Measurements from ENCODE around the gene CALHM6.

Gene CALHM6

DNA sequence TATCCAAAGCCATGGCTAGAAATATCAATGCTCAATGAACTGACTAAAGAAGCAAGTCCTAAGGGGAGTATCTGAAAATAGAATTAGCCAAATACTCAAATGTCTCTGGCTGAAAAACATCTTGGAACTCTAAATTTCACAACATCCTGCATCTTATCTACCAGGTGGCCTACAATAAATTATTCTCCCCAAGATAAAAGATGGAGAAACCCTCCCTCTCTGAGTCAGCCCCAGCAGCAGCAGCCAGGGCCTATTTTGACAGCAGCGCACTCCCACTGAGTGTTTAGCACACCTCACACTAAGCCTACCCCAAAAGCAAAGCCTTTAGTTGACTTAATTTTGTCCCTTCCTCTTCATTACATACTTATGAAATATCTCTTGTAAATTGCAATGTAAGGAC is 5.9 kb downstream of the CALHM6 start:
- Histone ChIP-seq H3K4me3 (no peak overlapping the region), H3K36me3 (no peaks in the 10 kb centered on the region), H3K9me3 (no peaks in the 10 kb centered on the region), H3K4me1 (peaks cover 0 to 4% (median 3%) of the 10 kb centered on the region in 4 donors), H3K27ac (no peak overlapping the region), H3K27me3 (peaks cover 0 to 12% of the 10 kb centered on the region in 2 donors)
- TF ChIP-seq, protein P1, sequence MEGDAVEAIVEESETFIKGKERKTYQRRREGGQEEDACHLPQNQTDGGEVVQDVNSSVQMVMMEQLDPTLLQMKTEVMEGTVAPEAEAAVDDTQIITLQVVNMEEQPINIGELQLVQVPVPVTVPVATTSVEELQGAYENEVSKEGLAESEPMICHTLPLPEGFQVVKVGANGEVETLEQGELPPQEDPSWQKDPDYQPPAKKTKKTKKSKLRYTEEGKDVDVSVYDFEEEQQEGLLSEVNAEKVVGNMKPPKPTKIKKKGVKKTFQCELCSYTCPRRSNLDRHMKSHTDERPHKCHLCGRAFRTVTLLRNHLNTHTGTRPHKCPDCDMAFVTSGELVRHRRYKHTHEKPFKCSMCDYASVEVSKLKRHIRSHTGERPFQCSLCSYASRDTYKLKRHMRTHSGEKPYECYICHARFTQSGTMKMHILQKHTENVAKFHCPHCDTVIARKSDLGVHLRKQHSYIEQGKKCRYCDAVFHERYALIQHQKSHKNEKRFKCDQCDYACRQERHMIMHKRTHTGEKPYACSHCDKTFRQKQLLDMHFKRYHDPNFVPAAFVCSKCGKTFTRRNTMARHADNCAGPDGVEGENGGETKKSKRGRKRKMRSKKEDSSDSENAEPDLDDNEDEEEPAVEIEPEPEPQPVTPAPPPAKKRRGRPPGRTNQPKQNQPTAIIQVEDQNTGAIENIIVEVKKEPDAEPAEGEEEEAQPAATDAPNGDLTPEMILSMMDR (IDR thresholded peaks at IDR 0.05), result no peak
- intact Hi-C loops (cut with DNase I; ENCODE audit: low total_unique reads), result no loop called here
- DNase-seq, result no peak

DNA sequence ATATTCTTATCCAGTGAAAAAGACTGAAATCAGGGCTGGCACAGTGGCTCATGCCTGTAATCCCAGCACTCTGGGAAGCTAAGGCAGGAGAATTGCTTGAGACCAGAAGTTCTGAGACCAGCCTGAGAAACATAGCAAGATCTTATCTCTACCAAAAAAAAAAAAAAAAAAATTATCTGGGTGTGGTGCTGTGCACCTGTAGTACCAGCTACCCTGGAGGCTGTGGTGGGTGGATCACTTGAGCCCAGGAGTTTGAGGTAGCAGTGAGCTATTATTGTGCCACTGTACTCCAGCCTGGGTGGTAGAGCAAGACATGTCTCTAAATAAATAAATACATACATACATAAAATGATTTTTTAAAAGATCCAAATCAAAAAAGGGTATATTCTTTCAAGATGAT is 6.3 kb downstream of the CALHM6 start:
- no peak overlapping the region for H3K4me3 ChIP-seq
- no peaks in the 10 kb centered on the region for H3K9me3 ChIP-seq
- TF ChIP-seq, protein P1 (IDR thresholded peaks at IDR 0.05), result no peak
- peaks cover 0 to 12% of the 10 kb centered on the region in 2 donors for H3K27me3 ChIP-seq
- H3K36me3 ChIP-seq, result no peaks in the 10 kb centered on the region
- no peak overlapping the region for H3K27ac ChIP-seq
- no peaks in the 10 kb centered on the region for H3K4me1 ChIP-seq
- no peak for DNase-seq
- intact Hi-C loops (cut with DNase I; ENCODE audit: low total_unique reads), result no loop called here

DNA sequence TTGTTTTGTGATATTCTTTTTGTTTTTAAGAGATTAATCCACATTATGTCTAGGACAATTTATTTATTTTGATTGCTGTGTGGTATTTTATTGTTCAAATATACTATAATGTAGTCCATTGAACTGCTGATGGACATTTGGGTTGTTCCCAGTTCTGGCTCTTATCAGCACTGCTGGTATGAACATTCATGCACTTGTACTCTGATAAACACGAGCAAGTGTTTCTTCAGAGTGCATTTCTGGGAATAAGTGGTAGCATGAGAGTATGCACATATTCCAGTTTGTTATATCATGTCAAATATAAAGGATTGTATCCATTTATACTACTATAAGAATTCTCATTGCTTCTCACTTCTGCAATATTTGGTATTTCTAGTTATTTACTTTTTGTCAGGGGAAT is 7.1 kb downstream of the CALHM6 start:
- TF ChIP-seq, protein P1 (IDR thresholded peaks at IDR 0.05), result no peak
- Histone ChIP-seq H3K4me1 (no peaks in the 10 kb centered on the region), H3K36me3 (no peaks in the 10 kb centered on the region), H3K27ac (no peak overlapping the region), H3K9me3 (no peaks in the 10 kb centered on the region), H3K4me3 (no peak overlapping the region), H3K27me3 (peaks cover 0 to 11% of the 10 kb centered on the region in 2 donors)
- DNase-seq, result no peak
- intact Hi-C loops (cut with DNase I; ENCODE audit: low total_unique reads), result no loop called here

DNA sequence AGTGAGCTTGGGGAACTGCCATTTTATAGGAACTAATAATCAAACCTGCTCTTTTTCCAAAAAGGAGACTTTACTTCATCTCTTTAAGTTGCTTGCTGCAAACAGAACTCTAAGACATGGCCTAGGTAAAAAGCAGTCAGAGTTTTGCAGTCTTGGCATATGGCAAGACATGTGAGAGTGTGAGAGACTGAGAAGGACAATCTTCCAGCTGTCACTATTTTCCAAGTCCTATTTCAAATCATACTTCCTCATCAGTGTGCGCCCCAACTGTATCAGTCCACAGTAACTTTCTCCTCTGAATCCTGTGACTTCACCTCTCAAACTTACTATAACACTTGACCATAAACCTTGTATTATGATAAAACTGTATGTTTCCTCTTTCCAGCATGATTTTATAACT is 10.4 kb downstream of the CALHM6 start:
- no peaks in the 10 kb centered on the region for H3K36me3 ChIP-seq
- TF ChIP-seq, protein P1 (IDR thresholded peaks at IDR 0.05), result no peak
- no peaks in the 10 kb centered on the region for H3K27me3 ChIP-seq
- no peaks in the 10 kb centered on the region for H3K4me1 ChIP-seq
- H3K4me3 ChIP-seq, result no peak overlapping the region
- no peak for DNase-seq
- no peaks in the 10 kb centered on the region for H3K9me3 ChIP-seq
- intact Hi-C loops (cut with DNase I; ENCODE audit: low total_unique reads), result no loop called here
- H3K27ac ChIP-seq, result no peak overlapping the region

DNA sequence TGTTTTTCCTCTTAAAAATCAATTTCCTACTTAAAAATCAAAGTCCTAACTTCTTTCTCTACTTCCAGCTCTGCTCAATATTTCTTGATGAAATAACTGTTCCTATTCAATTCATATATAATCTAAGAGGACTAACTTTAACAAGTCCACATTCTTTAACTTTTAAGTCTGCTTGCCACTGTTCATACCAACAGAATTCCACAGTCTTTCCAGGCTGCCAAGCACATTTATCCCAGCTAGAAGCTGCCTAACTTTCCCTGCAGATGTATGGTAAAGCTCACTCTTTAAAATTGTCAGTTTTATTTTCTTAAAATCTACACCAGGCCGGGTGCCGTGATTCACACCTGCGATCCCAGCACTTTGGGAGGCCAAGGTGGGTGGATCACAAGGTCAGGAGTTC is 11.5 kb downstream of the CALHM6 start:
- TF ChIP-seq, protein P1 (IDR thresholded peaks at IDR 0.05), result no peak
- Histone ChIP-seq H3K27ac (no peak overlapping the region), H3K27me3 (no peaks in the 10 kb centered on the region), H3K36me3 (no peaks in the 10 kb centered on the region), H3K9me3 (no peaks in the 10 kb centered on the region), H3K4me1 (no peaks in the 10 kb centered on the region), H3K4me3 (no peak overlapping the region)
- intact Hi-C loops (cut with DNase I; ENCODE audit: low total_unique reads), result no loop called here
- DNase-seq, result no peak

DNA sequence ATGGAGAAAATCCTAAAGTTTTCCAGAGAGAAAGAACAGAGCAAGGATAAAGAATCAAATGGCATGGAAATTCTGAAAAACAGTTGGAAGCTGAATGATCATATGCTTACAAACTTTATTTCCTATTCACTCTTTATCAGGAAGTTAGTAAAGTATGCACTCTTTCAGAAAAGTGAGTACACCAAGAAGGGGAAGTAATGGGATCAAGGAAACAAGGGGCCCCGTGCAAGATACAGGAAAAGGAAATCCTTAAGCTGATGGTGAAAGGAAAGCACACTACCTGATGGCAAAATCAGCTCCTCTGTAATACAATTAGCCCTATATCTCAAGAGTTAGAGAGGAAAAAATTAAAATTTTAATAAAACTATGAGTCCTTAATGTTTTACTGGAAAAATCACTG is 14.0 kb downstream of the CALHM6 start:
- Histone ChIP-seq H3K4me1 (no peaks in the 10 kb centered on the region), H3K36me3 (no peaks in the 10 kb centered on the region), H3K9me3 (no peaks in the 10 kb centered on the region), H3K27me3 (no peaks in the 10 kb centered on the region), H3K4me3 (no peak overlapping the region), H3K27ac (no peak overlapping the region)
- intact Hi-C loops (cut with DNase I; ENCODE audit: low total_unique reads), result no loop called here
- TF ChIP-seq, protein P1 (IDR thresholded peaks at IDR 0.05), result no peak
- DNase-seq, result no peak
